Uterus (tissue), 4 donors: ENCODE data around the gene MAP4K3. TPM values are rescaled to one million over a fixed set of nuclear protein-coding genes. Genes with fewer than 3 reads are reported as not detected.

Experiments
- DNase-seq, 2 donors: peaks; one replicate each; pipeline ENCODE4 v3.0.0-alpha.2; 2019 to 2020
- H3K27ac ChIP-seq, 2 donors: fragments of 200-600 bp; sonication (generic); 1 replicate in 1 of 2; 2 replicates in 1 of 2; pipeline ENCODE4 v1.5.1; 2016 to 2018
- H3K27me3 ChIP-seq, 2 donors: fragments of 200-600 bp; sonication (generic); one replicate each; pipeline ENCODE4 v1.5.1; 2018 to 2019; ENCODE audit warnings: control low read depth in 1 of 2
- H3K36me3 ChIP-seq, 2 donors: fragments of 200-600 bp; sonication (generic); one replicate each; pipeline ENCODE4 v1.5.1; 2019; ENCODE audit warnings: control low read depth in 1 of 2
- H3K4me1 ChIP-seq, 2 donors: fragments of 200-600 bp; sonication (generic); one replicate each; pipeline ENCODE4 v1.5.1; 2018 to 2019; ENCODE audit warnings: control low read depth in 1 of 2
- H3K4me3 ChIP-seq, 2 donors: fragments of 200-600 bp; sonication (generic); 1 replicate in 1 of 2; 2 replicates in 1 of 2; pipeline ENCODE4 v1.5.1; 2018 to 2019; ENCODE audit warnings: mild to moderate bottlenecking in 1 of 2
- H3K9me3 ChIP-seq, 2 donors: fragments of 200-600 bp; sonication (generic); one replicate each; pipeline ENCODE4 v1.5.1; 2019; ENCODE audit warnings: control low read depth in 1 of 2
- CTCF ChIP-seq, 4 experiments: fragments of 200-600 bp in 2 of 4; fragments of 450-650 bp in 2 of 4; sonication (generic) in 2 of 4; IDR thresholded peaks; one replicate each; pipeline ENCODE4 v1.5.1; 2016 to 2019; ENCODE audit warnings: antibody characterized with exemption in 4 of 4, mild to moderate bottlenecking in 2 of 4, moderate library complexity in 1 of 4
- POLR2A ChIP-seq, 2 donors: fragments of 450-650 bp; IDR thresholded peaks; one replicate each; pipeline ENCODE4 v1.6.1; 2016; ENCODE audit warnings: antibody characterized with exemption in 2 of 2, mild to moderate bottlenecking in 1 of 2, moderate library complexity in 1 of 2
- intact Hi-C: fragments of 100-400 bp; cut with DNase I; formaldehyde crosslinking; loops from one replicate; pipeline ENCODE4 v1.15.1; 2023; ENCODE audit warnings: low total_unique reads
- total RNA-seq, 4 donors: library from RNA; depleted of rRNA in 3 of 4; stranded (reverse); fragments of >200 nt in 3 of 4; gene quantifications; one replicate each; pipeline versions ENCODE4 v1.1.0 to v1.2.4, GENCODE V29; 2014 to 2023
- donor health status: DM: yes; HTN: yes; CAD: no.

MAP4K3 gene
- total RNA-seq, 4 donors from 2014 or later, result 31.5 to 110 (median 72.3) TPM

GRCh38 chr2:39483534-39483933 lies 46.4 kb upstream of the MAP4K3 start:
- no peak for TF ChIP-seq POLR2A (IDR thresholded peaks at IDR 0.05)
- TF ChIP-seq CTCF (IDR thresholded peaks at IDR 0.05), result no peak
- Histone ChIP-seq H3K27ac (no peak overlapping the region), H3K36me3 (no peaks in the 10 kb centered on the region), H3K4me1 (no peaks in the 10 kb centered on the region), H3K9me3 (no peaks in the 10 kb centered on the region), H3K4me3 (no peak overlapping the region), H3K27me3 (no peaks in the 10 kb centered on the region)
- intact Hi-C loops, result no loop called here
- no peak for DNase-seq

- Histone ChIP-seq H3K27ac (no peak overlapping the region), H3K36me3 (no peaks in the 10 kb centered on the region), H3K4me1 (no peaks in the 10 kb centered on the region), H3K4me3 (no peak overlapping the region), H3K9me3 (no peaks in the 10 kb centered on the region), H3K27me3 (no peaks in the 10 kb centered on the region)
- no peak for DNase-seq
- TF ChIP-seq POLR2A (IDR thresholded peaks at IDR 0.05) (no peak), CTCF (IDR thresholded peaks at IDR 0.05) (no peak)
- intact Hi-C loops, result no loop called here
Measured at GRCh38 chr2:39481611-39482010, 44.5 kb upstream of the MAP4K3 start.

- intact Hi-C loops, result no loop called here
- no peak overlapping the region for H3K27ac ChIP-seq
- H3K36me3 ChIP-seq, result no peaks in the 10 kb centered on the region
- H3K27me3 ChIP-seq, result no peaks in the 10 kb centered on the region
- no peak for DNase-seq
- H3K4me1 ChIP-seq, result no peaks in the 10 kb centered on the region
- TF ChIP-seq POLR2A (IDR thresholded peaks at IDR 0.05) (no peak), CTCF (IDR thresholded peaks at IDR 0.05) (no peak)
- no peak overlapping the region for H3K4me3 ChIP-seq
- H3K9me3 ChIP-seq, result no peaks in the 10 kb centered on the region
Measured at GRCh38 chr2:39479696-39480095, 42.6 kb upstream of the MAP4K3 start.

GRCh38 chr2:39479053-39479670 lies 42.1 kb upstream of the MAP4K3 start:
- H3K4me1 ChIP-seq, result no peaks in the 10 kb centered on the region
- no peak overlapping the region for H3K4me3 ChIP-seq
- no peaks in the 10 kb centered on the region for H3K36me3 ChIP-seq
- H3K27ac ChIP-seq, result no peak overlapping the region
- intact Hi-C loops, result no loop called here
- no peak for DNase-seq
- no peaks in the 10 kb centered on the region for H3K27me3 ChIP-seq
- H3K9me3 ChIP-seq, result no peaks in the 10 kb centered on the region
- TF ChIP-seq CTCF (IDR thresholded peaks at IDR 0.05), result no peak
- no peak for TF ChIP-seq POLR2A (IDR thresholded peaks at IDR 0.05)

GRCh38 chr2:39476524-39476923 lies 39.4 kb upstream of the MAP4K3 start:
- no peak for DNase-seq
- H3K4me3 ChIP-seq, result no peak overlapping the region
- no peaks in the 10 kb centered on the region for H3K9me3 ChIP-seq
- H3K27ac ChIP-seq, result no peak overlapping the region
- no peaks in the 10 kb centered on the region for H3K27me3 ChIP-seq
- no peaks in the 10 kb centered on the region for H3K36me3 ChIP-seq
- intact Hi-C loops, result no loop called here
- TF ChIP-seq POLR2A (IDR thresholded peaks at IDR 0.05) (no peak), CTCF (IDR thresholded peaks at IDR 0.05) (no peak)
- no peaks in the 10 kb centered on the region for H3K4me1 ChIP-seq
